Measurements from ENCODE around the gene NHSL2. TPM values are rescaled to one million over a fixed set of nuclear protein-coding genes. Genes with fewer than 3 reads are reported as not detected.

Gene NHSL2
- total RNA-seq, 1 donor from 2014 or later: not detected

GRCh38 chrX:71998836-71999509 is 88.3 kb downstream of the NHSL2 start:
- FAIRE-seq (no peak), DNase-seq (ENCODE audit: low read depth) (no peak)

GRCh38 chrX:71999535-71999934 is 88.9 kb downstream of the NHSL2 start:
- TF ChIP-seq CTCF (IDR thresholded peaks at IDR 0.05; ENCODE audit: insufficient read depth, low read length, severe bottlenecking): no peak
- DNase-seq (ENCODE audit: low read depth) (no peak), FAIRE-seq (no peak)
- Histone ChIP-seq H3K36me3 (ENCODE audit: control insufficient read depth, insufficient read depth, low read length) (no peaks in the 10 kb centered on the region), H3K27me3 (ENCODE audit: control insufficient read depth, insufficient read depth, low read length) (no peaks in the 10 kb centered on the region), H3K4me3 (ENCODE audit: low read depth, low read length) (no peak overlapping the region)

More at GRCh38 chrX:71998836-71999509, 88.3 kb downstream of the NHSL2 start:
- Histone ChIP-seq H3K27me3 (ENCODE audit: control insufficient read depth, insufficient read depth, low read length) (no peaks in the 10 kb centered on the region), H3K4me3 (ENCODE audit: low read depth, low read length) (no peak overlapping the region), H3K36me3 (ENCODE audit: control insufficient read depth, insufficient read depth, low read length) (no peaks in the 10 kb centered on the region)
- TF ChIP-seq CTCF (IDR thresholded peaks at IDR 0.05; ENCODE audit: insufficient read depth, low read length, severe bottlenecking): peak; percentile 42

- FAIRE-seq (no peak), DNase-seq (ENCODE audit: low read depth) (no peak)
- Histone ChIP-seq H3K36me3 (ENCODE audit: control insufficient read depth, insufficient read depth, low read length) (no peaks in the 10 kb centered on the region), H3K27me3 (ENCODE audit: control insufficient read depth, insufficient read depth, low read length) (no peaks in the 10 kb centered on the region), H3K4me3 (ENCODE audit: low read depth, low read length) (no peak overlapping the region)
- TF ChIP-seq CTCF (IDR thresholded peaks at IDR 0.05; ENCODE audit: insufficient read depth, low read length, severe bottlenecking): no peak
These were observed 90.8 kb downstream of the NHSL2 start for GRCh38 chrX:72001471-72001870.

- Histone ChIP-seq H3K4me3 (ENCODE audit: low read depth, low read length) (no peak overlapping the region), H3K27me3 (ENCODE audit: control insufficient read depth, insufficient read depth, low read length) (no peaks in the 10 kb centered on the region), H3K36me3 (ENCODE audit: control insufficient read depth, insufficient read depth, low read length) (no peaks in the 10 kb centered on the region)
- no peak for FAIRE-seq
- no peak for TF ChIP-seq CTCF (IDR thresholded peaks at IDR 0.05; ENCODE audit: insufficient read depth, low read length, severe bottlenecking)
- DNase-seq (ENCODE audit: low read depth): no peak
These were observed 91.3 kb downstream of the NHSL2 start for GRCh38 chrX:72001906-72002305.

DNA sequence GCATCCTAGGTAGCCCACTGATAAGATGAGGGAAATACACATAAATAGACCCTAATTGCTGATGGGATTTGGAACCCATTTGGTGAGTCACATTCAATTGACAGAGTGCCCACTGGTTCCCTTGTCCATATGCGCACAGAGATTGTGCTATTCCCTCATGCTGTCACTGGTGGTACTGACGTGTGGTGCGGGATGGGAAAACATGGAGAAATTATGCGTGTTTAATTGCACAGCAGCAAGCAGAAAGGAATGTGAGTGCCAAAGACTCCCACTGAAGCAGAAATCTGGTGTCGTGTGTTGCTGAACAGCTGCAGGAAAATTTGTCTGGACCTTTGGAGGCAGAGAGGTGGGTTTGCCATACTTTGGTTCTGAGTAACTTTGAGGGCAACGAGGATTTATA is 92.2 kb downstream of the NHSL2 start:
- no peak for TF ChIP-seq CTCF (IDR thresholded peaks at IDR 0.05; ENCODE audit: insufficient read depth, low read length, severe bottlenecking)
- DNase-seq (ENCODE audit: low read depth): no peak
- no peak for FAIRE-seq

More for the DNA sequence above, 92.2 kb downstream of the NHSL2 start:
- H3K4me3 ChIP-seq (ENCODE audit: low read depth, low read length): no peak overlapping the region
- H3K36me3 ChIP-seq (ENCODE audit: control insufficient read depth, insufficient read depth, low read length): no peaks in the 10 kb centered on the region
- H3K27me3 ChIP-seq (ENCODE audit: control insufficient read depth, insufficient read depth, low read length): no peaks in the 10 kb centered on the region
